GM11168 (cell line): ENCODE data around the gene COG2.

Experiments used
- in situ Hi-C: fragments of 300-500 bp; cut with MboI; formaldehyde crosslinking; loops from one replicate; pipeline ENCODE4 v1.12.0; 2022; ENCODE audit warnings: low sequenced_read_pairs; ENCODE audit not compliant: unreplicated experiment

COG2 gene

DNA sequence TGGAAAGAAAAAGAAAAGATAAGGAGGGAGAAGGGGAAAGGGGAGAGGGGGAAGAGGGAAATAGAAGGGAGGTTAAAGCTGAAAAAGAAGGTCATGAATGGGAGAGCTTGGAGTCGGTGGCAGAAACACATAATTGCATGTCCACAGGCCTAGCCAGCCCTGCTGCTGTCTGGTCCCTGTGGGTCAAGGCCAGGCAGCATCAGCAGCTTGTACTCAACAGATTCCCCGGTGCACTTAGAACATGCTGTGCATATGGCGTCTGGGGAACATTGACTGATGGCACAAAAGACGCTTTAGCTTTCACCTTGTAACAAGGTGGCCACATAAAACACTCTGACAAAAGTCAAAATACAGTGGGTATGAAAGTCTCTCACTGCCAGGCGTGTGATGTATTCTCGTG is 25.9 kb downstream of the COG2 start:
- in situ Hi-C loops, result no loop called here

DNA sequence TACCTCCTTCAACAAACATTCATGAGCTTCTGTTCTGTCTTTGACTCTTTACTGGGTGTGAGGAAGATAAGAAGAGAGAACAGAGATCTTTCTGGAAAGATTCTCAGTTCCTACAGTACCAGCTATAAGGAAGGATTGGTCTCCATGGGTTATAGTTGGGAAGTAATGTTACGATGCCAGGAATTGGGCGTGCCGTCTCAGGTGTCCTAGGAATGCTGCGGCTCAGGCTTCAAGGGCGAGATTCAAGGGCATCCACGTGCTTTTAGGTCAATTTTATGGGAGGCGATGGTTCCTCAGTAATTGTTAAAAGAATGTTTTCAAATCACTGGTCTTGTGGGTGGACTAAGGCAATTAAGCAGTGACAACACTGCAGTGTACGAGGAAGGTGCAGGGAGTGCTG is 27.3 kb downstream of the COG2 start:
- in situ Hi-C loops, result no loop called here

DNA sequence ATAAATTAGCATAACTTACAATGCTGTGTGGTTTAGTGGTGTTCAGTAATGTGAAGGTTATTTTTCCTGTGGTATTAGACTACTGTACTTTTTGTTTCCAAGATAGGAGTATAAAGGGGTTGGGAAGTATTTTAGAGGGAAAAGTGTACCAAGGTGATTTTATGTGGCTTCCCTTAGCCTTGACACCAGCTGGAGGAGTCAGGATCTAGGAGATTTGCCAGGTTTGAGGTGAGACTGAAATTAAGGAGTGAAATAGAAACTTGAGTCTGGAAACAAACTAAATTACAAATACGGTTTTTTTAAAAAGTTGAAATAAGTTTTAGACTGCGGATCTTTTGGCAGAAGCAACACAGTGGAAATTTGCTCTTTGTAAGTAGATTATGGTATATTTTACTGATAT is 32.3 kb downstream of the COG2 start:
- in situ Hi-C loops, result no loop called here

DNA sequence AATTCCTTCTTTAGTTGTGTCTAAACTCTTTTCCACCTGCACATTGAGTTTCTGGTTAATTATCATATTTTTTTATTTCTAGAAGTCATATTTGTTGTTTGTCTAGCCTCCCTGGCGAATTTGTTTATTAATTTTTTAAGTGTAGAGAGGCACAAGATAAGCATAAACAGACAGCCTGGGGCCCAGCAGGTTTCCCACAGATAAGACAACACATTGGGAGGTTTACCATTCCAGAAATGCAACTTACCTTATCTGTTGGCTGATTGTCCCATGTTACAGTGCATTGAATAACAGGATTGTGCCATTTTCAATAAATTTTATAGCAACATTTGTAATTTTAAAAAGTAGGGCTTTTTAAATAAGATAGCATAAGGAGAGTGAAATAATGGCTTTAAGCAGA is 34.9 kb downstream of the COG2 start:
- in situ Hi-C loops, result no loop called here

DNA sequence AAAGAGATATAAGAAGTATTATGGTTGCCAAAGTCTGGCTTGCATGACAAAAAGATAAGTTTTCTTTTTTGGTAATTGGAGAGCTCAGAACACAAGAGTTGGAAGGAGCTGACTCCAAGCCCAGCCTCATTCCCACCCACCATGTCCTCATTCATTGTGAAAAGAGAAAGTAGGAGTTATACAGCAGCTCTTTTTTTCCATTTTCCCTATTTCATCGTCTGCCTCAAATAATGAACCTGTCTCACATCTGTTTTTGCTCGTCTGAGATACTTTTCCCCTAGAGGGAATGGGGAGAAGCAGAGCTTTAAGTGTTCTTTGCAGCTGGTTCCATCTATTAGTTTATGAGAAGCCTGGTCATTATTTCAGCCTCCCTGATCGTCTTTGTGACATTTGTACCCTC is 36.9 kb downstream of the COG2 start:
- in situ Hi-C loops, result no loop called here

DNA sequence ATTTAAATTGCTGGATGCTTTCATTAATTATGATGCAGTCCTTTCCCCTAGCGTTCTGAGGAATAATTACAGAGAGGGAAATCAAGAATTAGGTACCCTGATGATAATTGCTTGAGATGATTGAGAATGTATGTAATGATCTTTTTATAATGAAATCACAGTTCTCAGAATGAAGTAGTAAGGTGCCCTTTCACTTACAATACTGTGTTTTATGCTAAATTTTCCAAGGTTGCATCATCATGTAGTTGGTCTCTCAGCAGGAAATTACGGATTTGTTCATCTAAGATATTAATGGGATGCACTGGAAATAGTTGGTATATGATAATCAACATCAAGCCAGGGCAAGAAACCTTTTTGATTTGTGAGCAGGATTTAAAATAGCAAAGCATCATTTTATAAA is 37.5 kb downstream of the COG2 start:
- in situ Hi-C loops, result no loop called here

DNA sequence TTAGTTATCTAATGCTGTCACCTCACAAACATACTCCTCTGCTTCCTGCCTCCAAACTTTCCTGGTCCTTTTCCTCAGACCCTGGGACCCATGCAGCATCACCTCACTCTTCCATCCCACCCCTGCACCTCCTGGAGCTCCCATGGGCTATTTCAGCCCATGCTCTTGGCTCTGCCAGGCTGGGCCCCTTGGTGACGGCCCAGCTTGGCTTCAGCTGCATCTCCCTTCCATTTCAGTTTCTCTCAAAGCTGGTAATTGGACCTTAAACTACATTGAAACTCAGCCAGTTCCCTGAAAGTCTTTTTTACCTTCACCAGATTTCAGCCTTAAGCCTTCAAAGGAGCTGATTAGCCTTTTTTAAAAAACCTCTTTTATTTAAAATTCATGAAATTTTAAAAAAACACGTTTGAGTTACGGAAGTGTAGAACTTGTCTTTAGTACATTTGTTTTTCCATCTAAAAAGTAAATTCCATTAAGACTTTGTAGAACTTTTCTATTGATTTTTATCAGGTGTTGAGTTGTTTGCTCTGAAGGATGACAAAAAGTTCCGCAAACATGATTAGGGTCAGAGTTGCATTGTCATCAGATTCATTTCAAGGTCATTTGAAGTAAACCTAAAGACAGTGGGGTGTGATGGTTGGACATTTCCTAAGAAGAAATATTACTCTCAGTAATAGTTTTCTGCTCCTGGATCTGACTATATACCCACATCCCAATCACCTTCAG is 38.2 kb downstream of the COG2 start:
- in situ Hi-C loops, result no loop called here

DNA sequence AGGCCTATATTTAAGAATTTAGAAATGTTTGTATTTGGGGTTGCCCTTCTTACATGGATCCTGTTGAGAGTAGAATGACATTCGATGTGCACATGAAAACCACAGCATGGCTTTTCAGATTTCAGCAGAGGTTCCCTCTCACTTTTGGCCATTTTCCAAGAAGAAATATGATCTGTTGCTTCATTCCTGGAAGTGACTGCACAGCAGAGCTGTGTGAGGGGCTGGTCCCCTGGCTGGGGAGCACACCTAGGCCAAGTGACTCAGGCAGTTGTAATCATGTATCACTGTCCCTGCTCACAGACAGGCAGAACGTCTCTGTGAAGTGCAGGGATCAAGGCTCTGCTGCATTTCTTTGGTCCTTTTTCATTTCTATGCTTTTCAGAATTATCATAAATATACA is 39.3 kb downstream of the COG2 start:
- in situ Hi-C loops, result no loop called here

DNA sequence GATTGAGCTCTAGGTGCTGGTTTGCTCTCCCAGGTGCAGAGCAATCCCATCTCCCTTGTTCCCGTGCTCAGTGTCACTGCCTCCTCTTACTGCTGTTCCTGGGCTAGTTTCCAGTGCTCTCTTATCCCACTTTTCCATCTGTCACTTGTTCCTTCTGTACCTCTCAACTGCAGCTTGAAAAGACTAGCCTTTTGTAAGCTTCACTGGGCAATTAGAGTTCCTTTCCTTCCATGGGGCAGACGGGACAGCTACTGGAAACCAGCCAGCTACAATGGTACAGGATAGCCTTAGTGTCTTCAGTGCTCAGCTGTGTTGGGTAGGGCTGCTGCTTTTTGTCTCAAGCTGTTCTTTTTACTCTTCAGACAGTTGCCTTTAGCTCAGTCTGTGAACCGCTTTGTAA is 40.0 kb downstream of the COG2 start:
- in situ Hi-C loops, result no loop called here

DNA sequence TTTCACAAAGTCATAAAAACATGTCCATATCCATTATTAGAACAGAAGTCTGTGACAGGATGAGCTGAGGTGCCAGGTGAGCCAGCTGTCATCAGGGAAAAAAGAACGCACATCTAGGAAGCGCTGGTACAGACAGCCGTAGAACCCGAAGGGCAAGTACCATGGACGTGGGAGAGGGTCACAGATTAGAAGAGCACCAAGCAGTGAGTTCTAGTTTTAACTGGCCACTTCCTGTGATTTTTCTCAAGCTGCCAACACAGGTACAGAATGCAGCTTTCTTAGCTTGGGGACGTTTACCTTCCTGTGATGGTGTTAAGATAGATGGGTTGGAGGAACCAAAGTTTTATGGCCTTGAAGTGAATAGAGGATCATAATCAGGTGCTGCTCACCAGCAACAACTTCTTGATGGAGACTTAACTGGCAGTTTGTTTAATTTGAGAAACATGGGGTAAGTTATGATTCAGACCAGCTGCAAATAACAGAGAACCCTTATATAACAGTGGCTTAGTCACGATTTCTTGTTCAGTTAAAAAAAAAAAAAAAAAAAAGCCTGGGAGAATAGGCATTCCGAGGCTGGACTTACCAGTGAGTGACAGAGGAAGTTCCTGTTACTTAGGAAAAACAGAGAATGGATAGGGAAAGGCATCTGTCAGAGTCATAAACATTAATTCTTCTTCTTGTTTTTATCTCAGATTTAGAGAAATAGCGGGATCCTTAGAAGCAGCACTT is 40.8 kb downstream of the COG2 start:
- in situ Hi-C loops, result no loop called here

DNA sequence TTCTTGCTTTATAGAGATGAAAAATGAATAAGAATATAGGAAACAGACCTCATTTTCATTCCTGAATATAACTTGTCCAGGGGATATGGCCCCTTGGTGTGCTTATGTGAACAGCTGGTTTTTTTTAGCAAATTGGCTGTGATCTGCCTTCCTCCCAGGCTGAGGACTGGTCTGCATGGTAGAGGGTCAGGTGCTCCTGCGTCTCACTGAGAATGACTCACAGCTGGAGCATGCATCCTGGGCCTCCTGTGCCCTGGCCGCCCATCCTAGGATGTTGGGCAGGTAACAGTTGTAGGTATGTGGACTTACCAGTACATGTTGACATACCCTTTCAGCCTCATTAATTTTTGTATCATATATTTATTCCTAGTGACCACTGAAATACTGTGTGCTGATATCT is 41.9 kb downstream of the COG2 start:
- in situ Hi-C loops, result no loop called here

DNA sequence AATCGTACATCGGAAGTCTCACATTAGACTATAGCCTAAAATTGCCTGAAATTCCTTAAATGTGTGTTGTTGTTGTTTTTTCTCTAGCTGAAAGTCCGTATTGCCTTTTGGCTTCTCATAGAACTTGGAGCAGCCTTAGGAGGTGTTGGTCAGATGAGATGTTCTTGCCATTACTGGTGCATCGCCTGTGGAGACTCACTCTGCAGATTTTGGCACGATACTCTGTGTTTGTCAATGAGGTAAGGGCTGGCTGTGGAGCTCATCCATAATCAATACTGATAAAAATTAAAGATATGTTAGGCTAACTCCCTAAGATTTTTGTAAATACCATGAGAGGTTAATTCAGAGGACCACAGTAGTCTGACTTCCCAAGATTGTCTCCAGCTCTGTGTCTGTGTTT is 42.7 kb downstream of the COG2 start:
- in situ Hi-C loops, result no loop called here

DNA sequence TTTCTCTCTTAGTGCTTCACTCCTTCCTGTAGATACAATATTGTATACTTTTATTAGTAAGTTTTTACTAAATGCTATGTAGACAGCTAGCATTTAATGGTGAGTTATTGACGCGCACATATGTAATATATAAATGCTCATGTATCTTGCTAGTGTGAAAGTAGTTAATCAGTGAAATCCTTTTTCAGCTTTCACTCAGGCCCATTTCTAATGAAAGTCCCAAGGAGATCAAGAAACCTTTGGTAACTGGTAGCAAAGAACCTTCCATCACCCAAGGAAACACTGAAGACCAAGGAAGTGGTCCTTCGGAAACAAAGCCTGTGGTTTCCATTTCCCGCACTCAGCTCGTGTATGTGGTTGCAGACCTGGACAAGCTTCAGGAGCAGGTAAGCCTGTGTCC is 44.5 kb downstream of the COG2 start:
- in situ Hi-C loops, result no loop called here

DNA sequence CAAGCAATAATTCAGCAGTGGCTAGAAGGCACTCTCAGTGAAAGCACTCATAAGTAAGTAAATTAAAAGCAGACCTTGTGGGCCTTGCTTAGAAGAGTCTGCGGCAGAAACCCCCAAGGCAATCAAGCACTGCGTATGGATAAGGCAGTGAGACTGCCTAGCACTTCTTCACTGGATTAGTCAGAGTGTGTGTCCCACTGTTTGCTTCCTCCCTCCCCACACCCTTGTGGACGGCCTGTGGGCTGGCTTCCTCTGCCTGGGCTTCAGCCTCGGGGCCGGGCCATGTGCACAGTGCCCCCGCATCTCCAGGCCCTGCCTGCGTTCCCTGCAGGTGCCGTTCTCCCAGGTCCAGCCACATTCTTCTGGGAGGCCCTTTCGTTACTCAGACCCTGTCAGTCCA is 47.8 kb downstream of the COG2 start:
- in situ Hi-C loops, result no loop called here

DNA sequence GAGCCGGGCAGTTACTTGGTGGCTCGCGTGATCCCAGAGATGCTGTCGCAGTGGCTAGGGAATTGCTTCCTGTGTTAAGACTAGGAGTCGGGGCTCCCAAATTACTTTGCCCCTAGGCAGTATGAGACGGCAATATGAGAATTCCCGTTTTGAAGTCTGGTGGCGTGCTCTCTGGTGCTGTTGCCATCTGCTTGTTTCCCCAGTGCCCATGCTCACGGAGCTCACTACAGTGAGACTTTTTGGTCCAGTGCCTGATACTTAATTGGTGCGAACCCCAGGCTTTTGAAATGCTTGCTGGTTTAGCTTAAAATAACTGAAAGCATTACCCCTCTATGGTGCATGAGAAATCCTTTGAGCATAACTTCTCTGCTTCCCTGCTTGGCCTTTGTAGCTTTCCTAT is 49.3 kb downstream of the COG2 start:
- in situ Hi-C loops, result no loop called here

DNA sequence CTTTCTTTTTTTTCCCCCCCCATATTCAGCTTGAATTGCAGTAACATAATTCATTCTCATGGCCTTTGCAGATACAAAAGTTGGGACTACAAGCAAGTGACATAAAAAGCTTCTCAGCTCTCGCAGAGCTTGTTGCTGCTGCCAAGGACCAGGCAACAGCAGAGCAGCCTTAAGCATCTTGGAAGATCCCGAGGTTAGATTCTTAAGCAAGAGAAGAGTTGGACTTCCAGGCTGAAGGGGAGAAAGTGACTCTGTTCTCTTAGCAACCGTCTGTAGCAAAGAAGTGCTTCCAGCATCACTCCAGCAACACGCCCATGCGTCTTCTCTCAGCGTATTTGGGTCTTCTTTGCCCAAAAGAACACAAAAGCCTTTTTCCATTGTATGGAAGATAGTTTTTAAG is 50.9 kb downstream of the COG2 start:
- in situ Hi-C loops, result no loop called here

DNA sequence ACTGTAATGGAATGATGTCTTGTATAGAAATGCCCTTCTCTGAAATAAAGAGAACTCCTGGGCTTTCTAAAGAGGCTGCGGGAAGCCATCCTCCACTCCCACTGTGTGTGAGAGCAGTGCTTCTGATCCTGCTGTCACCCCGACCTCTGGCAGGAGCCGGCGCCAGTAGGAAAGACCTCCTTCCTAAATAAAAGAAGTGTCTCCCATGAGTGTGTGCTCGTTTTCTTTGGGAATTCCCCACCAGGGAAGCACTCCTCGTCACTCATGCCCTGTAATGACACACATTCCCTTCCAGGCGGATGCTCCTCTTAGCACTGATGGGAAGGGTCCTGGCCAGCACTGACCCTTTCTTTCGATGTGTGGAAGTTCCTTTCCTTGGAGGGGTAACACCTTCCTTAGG is 51.5 kb downstream of the COG2 start:
- in situ Hi-C loops, result no loop called here

DNA sequence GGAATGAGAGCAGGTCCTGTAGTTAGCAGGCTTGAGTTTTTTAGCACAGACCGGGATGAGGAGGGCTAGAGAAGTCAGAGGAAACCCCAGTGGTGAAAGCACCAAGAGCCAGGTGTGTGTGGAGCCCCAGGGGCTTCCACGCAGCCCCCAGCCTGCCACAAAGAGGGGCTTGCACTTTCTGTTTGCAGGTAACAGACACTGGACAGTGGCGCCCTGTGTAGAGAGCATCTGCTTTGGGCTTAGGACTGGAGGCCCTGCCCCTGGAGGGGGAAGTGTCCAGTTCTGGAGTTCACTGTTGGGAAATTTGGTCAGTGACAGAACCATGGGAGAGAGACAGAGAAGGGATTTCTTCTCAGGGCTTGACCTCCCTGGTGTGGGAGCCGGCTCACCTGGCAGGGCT is 52.2 kb downstream of the COG2 start:
- in situ Hi-C loops, result no loop called here

DNA sequence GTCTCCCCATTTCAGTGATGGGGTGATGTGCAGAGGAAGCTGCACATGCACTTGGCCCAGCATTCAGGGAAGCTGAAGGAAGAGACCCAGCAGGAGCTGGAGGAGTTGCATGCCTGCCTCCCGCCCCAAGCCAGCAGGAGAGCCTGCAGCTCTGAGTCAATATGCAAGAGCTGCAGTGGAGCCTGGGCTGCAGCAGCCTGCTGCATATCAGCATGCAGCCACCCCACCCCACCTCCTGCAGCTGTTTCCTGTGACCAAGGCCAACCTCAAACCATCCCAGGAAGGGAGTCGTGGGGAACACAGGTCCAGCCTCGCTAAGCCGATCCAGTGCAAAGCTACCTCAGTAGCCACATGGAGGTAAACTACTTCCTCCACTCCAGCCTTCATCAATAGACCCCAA is 52.7 kb downstream of the COG2 start:
- in situ Hi-C loops, result no loop called here

DNA sequence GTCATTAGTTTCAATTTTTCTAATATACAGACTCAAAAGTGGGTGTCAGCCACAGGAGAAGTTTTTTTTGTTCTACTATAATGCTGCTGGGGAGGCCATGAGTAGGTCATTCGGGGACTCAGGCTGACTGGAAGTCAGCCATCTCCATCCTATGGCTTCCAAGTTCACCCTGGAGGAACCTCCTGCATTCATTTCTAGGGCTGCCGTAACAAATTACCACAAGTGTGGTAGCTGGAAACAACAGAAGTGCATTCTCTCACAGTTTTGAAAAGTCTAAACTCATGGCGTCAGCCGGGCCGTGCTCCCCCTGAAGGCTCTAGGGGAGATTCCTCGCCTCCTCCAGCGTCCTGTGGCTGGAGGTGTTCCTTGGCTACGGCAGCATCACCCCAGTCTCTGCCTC is 53.9 kb downstream of the COG2 start:
- in situ Hi-C loops, result no loop called here

DNA sequence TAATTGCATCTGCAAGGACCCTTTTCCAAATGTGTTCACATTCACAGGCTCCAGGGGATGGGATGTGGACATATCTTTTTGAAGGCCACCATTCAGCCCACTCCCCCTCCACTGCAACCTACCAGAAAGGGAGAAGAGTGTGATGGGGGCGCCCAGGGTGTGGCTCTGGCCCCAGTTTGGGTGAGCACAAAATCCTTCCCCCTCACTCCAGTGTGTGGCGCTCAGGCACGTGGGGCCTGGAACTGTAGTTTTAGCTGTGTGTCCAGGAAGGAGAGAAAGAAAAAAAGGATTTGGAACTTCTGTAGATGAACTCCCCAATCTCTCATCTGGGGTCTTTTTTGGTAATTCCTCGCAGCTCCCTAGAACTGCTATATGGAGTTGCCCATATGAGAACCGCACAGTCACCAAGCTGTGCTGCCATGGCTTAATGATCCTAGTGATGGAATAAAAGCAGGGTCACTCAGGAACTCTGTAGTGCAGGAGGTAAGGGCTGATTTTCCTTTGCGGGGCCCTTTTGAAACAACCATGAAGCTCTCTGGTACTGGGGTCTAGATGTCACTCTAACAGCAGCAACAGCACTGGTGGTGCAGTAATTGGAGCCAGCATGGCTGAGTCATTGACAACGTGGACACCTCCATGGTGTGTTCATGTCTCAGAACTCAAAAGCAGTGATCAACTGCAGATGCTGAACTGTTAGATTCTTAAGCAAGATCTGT is 54.6 kb downstream of the COG2 start:
- in situ Hi-C loops, result no loop called here

DNA sequence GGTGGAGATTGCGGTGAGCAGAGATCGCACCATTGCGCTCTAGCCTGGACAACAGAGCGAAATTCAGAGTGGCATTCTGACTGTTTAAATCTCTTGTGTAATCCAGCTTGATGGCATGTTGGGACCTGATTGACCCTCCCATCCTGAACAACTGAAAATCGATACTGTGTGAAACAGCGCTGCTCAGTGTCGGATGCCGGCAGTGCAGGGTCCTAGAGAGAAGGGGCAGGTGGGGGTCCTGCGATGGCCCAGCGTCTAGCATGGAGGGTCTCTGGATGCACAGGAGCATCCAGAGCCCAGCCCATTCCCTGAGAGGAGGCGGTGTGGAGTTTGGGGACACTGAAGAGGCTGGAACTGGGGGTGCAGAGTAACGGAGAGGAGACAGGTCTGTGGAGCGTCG is 55.8 kb downstream of the COG2 start:
- in situ Hi-C loops, result no loop called here
